Stimulated activated CD4-positive, alpha-beta T cell treated with anti-CD3 and anti-CD28 coated beads, Interleukin-12 subunit alpha, Interleukin-12 subunit beta, amount 100 ng/mL, for 4 hours (primary cell): ENCODE results near the gene SERINC5.
"Not testable (repeated sequence)": the region's sequence is repeated elsewhere in the genome, so short reads cannot be mapped to it uniquely, and the experiment has no call there.

Experiments
- DNase-seq: peaks from one replicate; pipeline ENCODE4 v3.0.0-alpha.2; 2020

SERINC5 gene

DNA sequence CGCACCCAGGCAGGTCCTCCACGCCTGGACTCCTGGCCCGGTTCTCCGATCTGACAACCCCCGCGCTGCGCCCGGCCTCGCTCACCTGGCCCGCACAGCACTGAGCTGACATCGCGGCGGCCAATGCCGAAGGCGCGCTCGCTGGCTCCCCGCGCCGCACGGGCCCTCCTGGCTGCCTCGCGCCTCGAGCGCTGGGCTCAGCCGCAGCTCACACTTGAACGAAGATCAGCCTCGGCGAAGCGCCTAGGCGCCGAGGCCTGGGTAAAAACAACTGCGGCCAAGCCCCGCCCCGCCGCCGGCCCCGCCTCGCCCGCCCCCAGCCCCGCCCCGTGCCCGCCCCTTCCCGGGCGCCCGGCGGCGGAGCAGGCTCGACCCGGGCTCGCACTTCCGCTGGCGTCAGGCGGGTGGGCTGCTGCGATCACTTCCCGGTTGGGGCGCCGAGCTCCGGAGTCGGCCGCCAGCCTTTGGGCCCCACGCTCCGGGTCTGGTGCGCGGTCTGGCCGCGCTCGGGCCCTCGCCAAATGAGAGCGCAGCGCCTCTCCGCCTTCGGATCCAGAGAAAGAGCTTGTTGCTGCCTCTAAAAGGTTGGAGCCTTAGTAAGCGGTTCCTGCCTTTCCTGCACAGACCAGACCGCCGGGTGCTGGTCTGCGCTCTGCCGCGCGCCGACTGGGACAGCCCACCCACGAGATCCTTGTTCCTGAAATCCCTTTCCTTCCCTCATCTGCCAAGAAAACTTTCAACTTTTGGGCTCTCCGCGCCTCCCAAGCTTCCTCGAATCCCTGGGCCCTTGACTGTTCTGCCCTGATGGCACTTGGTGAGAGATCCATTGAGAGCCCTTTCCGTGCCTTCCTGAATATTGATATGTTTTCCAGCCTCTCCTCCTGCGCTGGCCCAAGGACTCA is at the start of gene SERINC5:
Gene SERINC5 (minus strand): TSS at position 238 of the 902 bp plus-strand sequence. CDS start 126 bp downstream, at position 112.
- DNase-seq: peak; percentile 80

- DNase-seq: no peak
Observed at GRCh38 chr5:80302636-80303035, 46.8 kb upstream of the SERINC5 start.

DNA sequence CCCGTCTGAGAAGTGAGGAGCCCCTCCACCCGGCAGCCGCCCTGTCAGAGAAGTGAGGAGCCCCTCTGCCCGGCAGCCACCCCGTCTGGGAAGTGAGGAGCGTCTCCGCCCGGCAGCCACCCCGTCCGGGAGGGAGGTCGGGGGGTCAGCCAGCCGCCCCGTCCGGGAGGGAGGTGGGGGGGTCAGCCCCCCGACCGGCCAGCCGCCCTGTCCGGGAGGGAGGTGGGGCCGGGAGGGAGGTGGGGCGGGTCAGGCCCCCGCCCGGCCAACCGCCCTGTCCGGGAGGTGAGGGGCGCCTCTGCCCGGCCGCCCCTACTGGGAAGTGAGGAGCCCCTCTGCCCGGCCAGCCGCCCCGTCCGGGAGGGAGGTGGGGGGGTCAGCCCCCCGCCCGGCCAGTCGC is 45.5 kb upstream of the SERINC5 start:
- not testable (repeated sequence) for DNase-seq

- DNase-seq: not testable (repeated sequence)
Observed at GRCh38 chr5:80300796-80301195, 44.9 kb upstream of the SERINC5 start.

- DNase-seq: no peak
Observed at GRCh38 chr5:80300125-80300524, 44.3 kb upstream of the SERINC5 start.

- DNase-seq: no peak
Observed at GRCh38 chr5:80299601-80300000, 43.8 kb upstream of the SERINC5 start.

DNA sequence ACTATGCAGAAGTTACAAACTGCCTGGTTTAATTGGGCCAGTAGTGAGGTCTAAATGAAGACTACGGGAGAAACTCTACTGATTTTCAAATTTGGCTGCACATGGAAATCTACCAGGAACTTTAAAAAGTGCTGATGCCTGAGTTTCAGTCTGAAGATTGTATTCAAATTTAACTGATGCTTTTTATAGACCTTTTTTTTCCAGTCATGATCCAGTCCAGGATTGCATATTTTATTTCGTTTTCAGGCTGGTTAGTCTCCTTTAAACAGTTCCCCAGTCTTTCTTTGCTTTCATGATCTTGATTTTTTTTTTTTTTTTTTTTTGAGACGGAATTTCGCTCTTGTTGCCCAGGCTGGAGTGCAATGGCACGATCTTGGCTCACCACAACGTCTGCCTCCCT is 40.3 kb upstream of the SERINC5 start:
- no peak for DNase-seq

DNA sequence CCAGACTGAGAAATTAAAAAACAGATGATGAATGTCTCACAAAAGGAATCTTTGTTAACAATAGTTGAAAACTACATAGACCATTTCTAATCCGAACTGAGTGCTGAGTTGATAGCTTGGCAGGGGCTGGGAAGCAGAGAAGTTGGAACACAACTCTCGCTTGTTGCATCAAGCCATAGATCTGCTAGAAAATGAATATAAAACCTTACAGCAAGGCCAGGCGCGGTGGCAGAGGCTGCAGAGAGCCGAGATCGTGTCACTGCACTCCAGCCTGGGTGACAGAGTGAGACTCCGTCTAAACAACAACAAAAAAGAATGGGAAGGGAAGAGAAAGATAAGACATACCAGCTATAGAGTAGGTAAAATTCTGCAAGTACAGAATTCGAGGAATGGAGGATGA is 35.9 kb upstream of the SERINC5 start:
- DNase-seq: no peak

- DNase-seq: no peak
Observed at GRCh38 chr5:80289320-80289719, 33.5 kb upstream of the SERINC5 start.

DNA sequence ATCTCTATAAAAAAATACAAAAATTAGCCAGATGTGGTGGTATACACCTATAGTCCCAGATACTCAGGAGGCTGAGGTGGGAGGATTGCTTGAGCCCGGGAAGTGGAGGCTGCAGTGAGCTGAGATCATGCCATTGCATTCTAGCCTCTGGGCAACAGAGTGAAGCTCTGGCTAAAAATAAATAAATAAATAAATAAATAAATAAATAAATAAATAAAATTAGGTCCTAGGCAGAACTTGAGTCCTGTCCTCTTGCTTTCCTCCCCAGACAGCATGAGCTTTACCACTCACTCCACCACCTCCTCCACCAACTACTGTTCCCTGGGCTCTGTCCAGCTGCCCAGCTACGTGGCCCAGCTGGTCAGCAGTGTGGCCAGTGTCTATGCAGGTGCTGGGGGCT is 32.3 kb upstream of the SERINC5 start:
- no peak for DNase-seq

- DNase-seq: no peak
Observed at GRCh38 chr5:80284720-80285119, 28.9 kb upstream of the SERINC5 start.

- no peak for DNase-seq
Observed at GRCh38 chr5:80283360-80283759, 27.5 kb upstream of the SERINC5 start.

- DNase-seq: no peak
Observed at GRCh38 chr5:80282054-80282453, 26.2 kb upstream of the SERINC5 start.

DNA sequence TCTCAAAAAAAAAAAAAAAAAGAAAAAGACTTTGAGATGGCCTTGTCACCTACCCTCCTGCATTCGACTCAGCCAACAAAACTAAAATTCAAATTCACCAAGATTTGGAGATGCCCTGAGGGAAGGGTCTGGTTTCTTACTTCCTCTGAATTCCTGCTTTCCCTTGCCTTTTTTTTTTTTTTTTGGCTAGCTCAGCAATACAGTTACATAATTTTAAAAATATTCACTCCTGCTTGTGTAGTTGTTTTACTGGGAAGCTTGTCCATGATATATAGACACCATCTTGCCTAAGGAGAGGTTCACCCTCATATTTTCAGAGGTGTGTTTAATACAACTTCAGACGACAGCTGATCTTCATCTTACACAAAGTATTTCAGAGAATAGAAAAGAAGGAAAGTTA is 21.3 kb upstream of the SERINC5 start:
- DNase-seq: no peak

DNA sequence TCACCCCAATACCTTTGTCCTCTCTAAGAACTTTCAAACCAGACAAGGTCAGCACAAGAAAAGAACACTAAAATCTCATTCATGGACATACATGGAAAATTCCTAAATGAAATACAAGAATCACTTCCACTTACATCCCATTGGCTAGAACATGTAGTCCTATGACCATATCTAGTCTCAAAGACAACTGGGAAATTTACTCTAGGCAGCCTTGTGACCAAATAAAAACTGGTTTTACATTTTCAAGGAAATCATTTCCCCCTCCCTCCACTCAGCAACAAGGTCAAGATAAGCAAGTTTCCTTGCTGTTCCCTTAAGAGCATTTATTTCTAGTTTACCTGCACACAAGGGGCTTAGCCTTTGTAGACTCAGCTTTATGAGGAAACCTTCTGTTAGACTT is 20.3 kb upstream of the SERINC5 start:
- no peak for DNase-seq

- no peak for DNase-seq
Observed at GRCh38 chr5:80275347-80275746, 19.5 kb upstream of the SERINC5 start.

GRCh38 chr5:80270543-80270942 is 14.7 kb upstream of the SERINC5 start:
- DNase-seq: not testable (repeated sequence)

DNA sequence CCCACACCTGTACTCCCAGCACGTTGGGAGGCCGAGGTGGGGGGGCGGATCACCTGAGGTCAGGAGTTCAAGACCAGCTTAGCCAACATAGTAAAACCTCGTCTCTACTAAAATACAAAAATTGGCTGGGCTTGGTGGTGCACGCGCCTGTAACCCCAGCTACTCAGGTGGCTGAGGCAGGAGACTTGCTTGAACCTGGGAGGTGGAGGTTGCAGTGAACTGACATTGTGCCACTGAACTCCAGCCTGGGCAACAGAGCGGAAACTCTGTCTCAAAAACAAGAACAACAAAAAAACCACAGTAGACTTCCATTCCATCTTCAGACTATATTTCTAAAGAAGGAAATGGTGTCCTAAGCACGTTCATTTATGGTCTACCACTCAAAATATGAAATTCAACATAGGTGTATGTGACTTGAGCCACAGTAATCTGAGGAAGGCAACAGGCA is 14.2 kb upstream of the SERINC5 start:
- no peak for DNase-seq

DNA sequence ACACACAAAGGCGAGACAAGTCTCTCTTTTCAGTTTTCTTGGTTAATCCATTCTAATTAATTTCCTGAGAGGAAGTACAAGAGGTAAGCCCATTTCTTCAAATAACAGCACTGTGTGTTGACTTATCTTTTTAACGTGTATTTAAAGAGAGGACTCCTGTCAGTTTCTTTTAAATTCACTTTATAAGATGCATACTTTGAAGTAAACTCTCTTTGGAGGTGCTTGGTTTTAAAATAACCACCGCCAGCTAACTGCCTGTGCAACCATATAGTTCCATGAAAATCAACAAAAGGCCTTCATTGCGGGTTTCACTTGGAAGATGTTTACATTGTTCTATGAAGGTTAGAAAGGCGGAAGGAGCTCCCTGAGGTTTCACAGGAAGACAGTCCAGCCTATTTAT is 13.1 kb upstream of the SERINC5 start:
- DNase-seq: no peak

DNA sequence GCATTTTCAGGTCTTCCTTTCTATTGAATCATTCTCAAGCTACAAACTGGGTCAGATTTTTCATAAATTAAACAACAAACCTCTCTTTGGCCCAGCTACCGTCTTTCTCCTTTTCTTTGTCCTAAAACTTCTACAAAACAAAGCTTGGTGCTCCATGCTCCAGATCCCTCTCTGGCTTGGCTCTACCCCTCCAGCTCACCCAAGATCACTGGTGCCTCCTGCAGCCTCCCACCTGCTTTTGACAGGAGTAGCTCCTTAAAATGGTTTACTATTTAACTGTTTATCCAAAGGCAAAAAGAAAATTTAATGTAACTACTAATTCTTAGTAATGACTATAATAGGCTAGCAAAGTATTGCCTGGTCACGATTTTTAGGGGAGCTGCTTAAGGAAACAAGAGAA is 10.7 kb upstream of the SERINC5 start:
- no peak for DNase-seq

- DNase-seq: no peak
Observed at GRCh38 chr5:80260461-80260860, 4.6 kb upstream of the SERINC5 start.

GRCh38 chr5:80259511-80260203 is 3.8 kb upstream of the SERINC5 start:
- no peak for DNase-seq

- peak; percentile 45 for DNase-seq
Observed at GRCh38 chr5:80255431-80255810, 427 bp downstream of the SERINC5 start.

GRCh38 chr5:80254767-80255430 is 949 bp downstream of the SERINC5 start:
- no peak for DNase-seq
